Measurements from ENCODE around the gene TMEM51.

Gene TMEM51

DNA sequence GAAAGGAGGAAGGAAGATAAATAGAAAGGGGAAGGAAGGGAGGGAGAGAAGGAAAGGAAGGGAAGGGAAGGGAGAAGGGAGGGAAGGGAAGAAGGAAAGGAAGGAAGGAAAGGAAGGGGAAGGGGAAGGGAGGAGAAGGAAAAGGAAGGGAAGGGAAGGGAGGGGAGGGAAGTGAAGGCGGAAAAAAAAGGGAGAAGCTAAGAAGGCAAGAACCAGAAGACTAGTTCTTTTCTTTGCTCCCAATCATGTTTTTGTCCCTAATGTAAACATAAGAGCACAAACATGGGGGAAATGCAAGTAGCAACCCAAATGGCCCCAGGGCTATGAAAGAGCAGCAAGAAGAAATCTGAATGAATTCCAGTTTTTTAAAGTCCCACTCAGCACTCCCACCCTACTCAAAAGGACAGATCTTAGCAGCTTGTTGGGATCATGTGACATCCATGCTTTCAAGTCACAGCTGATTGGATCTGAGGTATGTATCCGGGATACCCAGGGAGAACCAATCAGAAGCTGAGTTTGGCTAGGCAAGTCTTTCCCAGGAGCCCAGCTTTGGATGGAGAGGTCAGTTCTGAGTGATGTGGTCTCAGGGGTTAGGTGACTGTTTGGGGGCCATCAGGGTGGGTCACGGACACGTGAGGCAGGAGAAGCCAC, 69.2 kb downstream of the TMEM51 start:
- no peak for DNase-seq

- no peak for DNase-seq
Observed at GRCh38 chr1:15224259-15224869, 70.8 kb downstream of the TMEM51 start.

DNA sequence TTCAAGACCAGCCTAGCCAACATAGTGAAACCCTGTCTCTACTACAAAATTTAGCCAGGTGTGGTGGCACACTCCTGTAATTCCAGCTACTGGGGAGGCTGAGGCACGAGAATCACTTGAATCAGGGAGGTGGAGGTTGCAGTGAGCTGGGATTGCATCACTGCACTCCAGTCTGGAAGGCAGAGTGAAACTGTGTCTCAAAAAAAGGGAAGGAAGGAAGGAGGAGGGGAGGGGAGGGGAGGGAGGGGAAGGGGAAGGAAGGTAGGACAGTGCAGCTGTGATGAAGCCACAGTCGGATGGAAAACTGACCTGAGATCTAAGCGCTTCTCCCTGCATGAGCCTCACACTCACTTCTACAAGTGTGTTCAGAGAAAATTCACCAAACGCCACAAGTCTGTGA, 71.4 kb downstream of the TMEM51 start:
- DNase-seq = no peak

DNA sequence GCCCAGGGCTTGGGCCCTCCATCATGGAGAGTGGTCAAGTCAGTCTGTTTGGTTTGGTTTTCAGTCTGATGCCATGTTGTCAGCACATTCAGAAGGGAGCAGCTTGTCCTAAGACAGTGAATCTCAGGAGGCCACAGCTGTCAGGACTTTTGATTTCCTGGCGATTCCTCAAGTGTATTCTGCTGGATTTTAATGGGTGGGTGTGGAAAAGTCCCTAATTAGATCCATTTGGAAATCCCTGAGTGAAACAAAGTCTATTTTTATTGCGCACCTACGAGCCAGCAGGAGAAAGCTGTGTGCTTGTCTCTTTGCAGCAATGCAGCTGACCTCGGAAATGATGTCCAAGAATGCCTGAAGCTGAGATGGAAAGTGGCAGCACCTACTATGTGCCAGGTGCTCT, 71.9 kb downstream of the TMEM51 start:
- DNase-seq = no peak

DNA sequence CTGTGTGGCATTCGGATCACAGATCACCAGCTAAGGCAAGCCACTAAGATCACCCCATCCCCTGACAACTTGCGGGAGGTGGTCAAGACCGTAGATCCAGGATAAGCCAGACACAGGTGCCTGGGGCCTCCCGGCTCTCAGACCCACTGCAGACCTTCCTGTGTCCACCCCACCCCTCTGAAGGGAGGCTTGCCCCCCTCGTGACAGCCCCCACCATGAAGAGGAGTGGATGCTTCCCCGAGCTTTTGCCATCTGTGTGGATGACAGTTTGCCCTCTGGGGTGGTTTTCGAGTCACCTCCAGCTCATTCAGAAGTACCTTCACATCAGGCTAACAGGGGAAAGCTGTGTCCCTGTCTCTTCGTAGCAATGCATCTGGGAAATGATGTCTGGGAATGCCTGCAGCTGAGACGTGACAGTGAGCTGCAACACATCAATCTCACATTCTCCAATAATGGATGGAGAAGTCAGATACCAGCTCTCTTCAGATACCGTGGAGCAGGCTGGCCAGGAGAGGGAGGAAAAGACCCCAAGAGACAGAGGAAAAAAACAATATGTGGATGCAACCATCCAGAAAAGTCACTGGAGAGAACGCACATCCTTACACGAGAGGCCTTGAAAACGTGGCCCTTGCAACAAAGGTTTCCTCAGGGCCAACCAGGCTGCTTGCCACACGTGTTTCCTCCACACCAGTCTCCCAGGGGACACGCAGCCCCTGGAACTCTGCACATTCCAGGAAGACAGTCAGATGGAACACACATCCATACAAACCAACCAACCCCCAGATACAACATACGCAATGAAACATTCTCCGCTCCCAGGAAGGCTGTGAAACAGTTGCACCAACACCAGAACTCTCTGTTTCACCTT, 73.1 kb downstream of the TMEM51 start:
- no peak for DNase-seq

DNA sequence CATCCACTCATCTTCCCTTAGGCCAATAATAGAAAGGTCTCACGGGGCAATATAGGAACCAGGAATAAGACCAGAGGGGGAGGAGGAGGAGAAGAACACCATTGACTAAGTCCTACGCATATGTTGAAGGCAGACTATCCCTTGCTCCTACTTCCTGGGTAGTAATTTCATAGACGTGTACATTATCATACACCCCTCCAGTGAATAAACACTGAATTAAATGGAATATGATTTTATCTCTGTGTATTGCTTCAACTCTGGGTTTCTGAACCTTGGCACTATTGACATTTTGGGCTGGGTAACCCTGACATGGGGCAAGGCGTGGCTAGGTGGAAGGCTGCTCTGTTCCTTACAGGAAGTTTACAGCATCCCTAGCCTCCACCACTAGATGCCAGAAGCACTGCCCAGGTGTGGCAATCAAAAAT, 76.2 kb downstream of the TMEM51 start:
- no peak for DNase-seq

DNA sequence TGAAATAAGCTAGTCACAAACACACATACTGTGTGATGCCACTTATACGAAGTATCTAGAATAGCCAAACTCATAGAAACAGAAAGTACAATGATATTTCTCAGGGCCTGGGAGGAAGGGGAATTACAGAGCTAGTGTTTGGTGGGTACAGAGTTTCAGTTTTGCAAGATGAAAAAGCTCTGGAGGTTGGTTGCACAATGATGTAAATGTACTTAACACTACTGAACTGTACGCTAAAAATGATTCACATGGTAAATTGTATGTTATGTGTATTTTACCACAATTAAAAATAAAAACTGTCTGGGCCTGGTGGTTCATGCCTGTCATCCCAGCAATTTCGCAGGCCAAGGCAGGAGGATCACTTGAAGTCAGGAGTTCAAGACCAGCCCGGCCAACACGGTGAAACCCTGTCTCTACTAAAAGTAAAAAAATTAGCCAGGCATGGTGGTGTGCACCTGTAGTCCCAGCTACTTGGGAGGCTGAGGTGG, 78.2 kb downstream of the TMEM51 start:
- DNase-seq = no peak

GRCh38 chr1:15233689-15234088, 80.1 kb downstream of the TMEM51 start:
- no peak for DNase-seq

GRCh38 chr1:15236321-15236721, 82.8 kb downstream of the TMEM51 start:
- no peak for DNase-seq

DNA sequence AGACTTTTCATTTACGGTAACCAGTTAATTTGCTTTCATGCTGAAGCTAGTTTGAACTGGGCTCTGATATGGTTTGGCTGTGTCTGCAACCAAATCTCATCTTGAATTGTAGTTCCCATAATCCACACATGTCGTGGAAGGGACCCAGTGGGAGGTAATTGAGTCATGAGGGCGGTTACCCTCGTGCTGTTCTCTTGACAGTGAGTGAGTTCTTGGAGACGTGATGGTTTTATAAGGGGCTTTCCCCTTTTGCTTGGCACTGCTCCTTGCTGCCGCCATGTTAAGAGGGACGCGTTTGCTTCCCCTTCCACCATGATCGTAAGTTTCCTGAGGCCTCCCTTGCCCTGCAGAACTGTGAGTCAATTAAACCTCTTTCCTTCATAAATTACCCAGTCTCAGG, 83.2 kb downstream of the TMEM51 start:
- DNase-seq = no peak

DNA sequence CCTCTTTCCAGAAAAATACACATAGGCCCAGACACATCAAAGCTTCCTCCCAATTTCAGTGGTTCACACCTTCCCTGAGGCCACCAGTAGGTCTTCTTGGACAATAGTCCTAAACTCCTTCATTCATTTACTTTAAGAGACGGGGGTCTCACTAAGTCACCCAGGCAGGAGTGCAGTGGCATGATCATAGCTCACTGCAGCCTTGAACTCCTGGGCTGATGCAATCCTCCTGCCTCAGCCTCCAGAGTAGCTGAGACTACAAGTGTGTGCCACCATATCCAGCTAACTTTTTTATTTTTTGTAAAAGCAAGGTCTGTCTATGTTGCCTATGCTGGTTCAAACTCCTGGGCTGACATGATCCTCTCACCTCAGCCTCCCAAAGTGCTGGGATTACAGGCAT, 85.2 kb downstream of the TMEM51 start:
- no peak for DNase-seq

DNA sequence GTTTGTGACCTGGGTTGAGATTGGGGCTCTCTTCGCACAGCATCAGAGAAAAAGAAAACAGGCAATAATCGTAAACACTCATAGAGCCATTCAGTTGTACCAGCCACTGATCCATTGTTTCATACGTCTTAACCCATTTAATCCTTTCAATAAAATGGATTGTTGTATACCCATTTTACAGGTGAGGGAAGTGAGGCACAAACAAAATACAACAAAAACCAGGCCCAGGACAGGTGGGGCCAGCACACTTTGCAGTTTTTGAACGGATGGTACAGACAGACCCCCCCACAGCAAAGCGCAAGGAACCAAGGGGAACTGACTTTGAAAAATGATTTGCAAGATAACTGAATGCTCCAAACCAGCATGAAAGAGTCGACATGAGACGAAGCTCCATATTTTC, 89.2 kb downstream of the TMEM51 start:
- no peak for DNase-seq

- no peak for DNase-seq
Observed at GRCh38 chr1:15243275-15244043, 89.9 kb downstream of the TMEM51 start.

DNA sequence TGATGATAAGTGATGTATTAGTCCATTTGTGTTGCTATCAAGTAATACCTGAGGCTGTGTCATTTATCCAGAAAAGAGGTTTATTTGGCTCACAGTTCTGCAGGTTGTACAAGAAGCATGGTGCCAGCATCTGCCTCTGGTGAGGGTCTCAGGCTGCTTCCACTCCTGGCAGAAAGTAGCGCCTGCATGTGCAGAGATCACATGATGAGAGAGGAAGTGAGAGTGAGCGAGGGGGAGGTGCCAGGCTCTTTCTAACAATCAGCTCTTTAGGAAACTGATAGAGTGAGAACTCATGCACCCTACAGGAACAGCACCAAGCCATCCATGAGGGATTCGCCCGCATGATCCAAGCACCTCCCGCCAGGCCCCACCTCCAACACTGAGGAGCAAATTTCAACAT, 91.3 kb downstream of the TMEM51 start:
- no peak for DNase-seq

GRCh38 chr1:15245593-15246360, 92.2 kb downstream of the TMEM51 start:
- no peak for DNase-seq

GRCh38 chr1:15246960-15247614, 93.5 kb downstream of the TMEM51 start, which contains the start of gene FHAD1:
Gene FHAD1, plus strand, starts transcription at chr1:15247223. Its CDS starts 4,562 bp downstream, at chr1:15251785.
- DNase-seq = peak; percentile 93

DNA sequence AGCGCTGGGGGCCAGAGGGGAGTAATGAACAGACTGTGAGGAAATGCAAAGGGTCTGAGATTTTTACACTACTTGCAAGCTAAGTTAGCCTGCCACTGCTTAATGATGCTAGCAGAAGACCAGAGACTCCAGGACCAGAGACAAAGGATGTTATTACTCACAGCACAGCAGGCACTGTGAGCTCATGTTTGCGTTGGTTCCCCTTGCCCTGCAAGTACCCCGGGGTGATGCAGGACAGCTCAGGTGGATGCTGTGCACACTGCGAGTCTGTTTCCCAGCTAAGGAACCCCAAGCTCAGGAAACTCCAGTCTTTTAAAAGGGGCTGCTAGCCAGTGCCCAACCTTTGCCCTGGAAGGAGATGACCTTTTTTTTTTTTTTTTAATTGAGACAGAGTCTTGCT, 94.7 kb downstream of the TMEM51 start:
- DNase-seq = no peak

DNA sequence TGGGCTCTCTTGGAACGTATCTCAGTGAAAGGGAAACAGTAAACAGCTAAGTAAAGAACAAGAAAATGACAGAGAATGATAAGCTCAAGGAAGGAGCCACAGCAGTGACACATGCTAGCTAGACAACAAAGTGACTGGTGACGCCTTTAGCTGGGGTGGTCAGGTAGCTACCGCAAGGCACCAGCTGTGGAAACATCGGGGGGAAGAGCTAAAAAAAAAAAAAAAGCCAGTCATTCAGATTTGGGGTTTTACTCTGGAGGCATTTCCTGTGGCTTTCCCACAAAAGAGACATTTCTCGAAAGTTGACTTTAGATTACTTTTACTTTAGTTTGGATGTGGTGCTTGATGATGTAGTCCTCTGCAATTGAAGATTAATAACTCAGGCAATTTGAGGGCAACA, 95.5 kb downstream of the TMEM51 start:
- DNase-seq = no peak

DNA sequence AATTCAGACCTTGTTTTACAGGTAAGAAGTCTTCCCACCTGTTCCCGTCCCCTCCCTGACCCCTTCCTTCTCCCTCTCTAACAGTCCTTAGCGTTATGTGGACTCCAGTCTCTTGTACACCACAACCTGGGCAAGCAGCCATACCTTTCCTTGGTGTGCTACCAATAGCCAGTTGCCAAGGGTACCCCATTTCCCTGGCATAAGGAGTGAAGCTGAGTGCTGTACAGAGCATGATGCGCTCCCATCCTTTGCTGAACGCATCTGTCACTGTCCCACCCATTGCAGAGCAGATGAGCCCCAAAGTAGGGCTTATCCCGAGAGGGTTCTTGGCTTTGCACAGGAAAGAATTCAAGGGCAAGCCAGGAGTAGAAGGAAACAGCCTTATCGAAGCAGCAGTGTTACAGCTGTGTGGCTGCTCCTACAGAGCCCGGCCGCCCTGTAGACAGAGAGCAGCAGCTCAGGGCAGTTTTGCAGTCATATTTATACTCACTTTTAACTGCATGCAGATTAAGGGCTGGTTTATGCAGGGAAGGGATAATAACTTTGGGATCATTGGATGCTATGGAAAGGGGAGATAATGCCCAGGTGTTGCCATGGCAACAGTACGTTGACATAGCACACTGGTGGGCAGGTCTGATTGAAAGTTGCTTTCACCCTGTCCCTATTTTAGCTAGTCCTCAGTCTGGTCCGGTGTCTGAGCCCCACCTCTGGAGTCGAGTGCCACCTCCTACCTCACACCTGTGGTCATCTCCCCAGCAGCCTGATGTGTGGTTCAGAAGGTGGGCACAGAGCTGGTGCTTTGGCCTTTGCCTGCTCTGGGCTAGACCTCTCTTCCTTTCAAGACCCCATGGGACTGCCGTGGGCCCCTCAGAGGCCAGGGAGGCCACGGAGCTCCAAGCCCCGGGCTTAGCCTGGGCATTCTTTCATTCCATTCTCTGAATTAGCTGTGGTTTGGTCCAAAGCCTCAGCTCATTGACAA, 98.6 kb downstream of the TMEM51 start:
- DNase-seq = no peak

DNA sequence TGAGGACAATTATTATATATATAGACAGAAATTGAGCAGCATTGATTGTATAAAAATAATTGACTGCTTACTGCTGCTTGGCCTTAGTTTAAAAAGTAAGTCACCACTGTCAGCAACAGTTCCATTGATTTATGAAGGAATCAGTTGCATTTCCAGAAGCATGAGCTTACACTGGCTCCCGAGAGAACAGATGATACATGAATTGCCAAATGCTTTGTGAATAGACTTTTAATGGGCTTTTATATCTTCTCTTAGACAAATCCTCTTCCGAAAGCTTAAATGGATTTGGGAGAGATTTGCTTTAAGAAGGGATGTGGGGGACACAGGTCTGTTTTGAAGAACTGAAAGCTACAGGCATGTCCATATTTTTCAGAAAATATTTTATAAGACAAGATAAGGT, 101.0 kb downstream of the TMEM51 start:
- DNase-seq = no peak

Data from DMS53 (cell line).